DMS79 (cell line): ENCODE data around the gene CIAO2B.
"Not testable (repeated sequence)": the region's sequence is repeated elsewhere in the genome, so short reads cannot be mapped to it uniquely, and the experiment has no call there.

ENCODE experiments used
- DNase-seq: peaks from one replicate; lab custom pipeline; 2025; lab: John Stamatoyannopoulos, UW

Gene CIAO2B

GRCh38 chr16:66936889-66937554, 2.8 kb upstream of the CIAO2B start:
- no peak for DNase-seq

- DNase-seq: no peak
Measured at GRCh38 chr16:66936462-66936861, 2.3 kb upstream of the CIAO2B start.

GRCh38 chr16:66935314-66936011, 1.3 kb upstream of the CIAO2B start, which contains the start of gene CES2:
TSS of gene CES2 (plus strand) at chr16:66935516. CDS start at chr16:66935636, 120 bp downstream.
- no peak for DNase-seq

DNA sequence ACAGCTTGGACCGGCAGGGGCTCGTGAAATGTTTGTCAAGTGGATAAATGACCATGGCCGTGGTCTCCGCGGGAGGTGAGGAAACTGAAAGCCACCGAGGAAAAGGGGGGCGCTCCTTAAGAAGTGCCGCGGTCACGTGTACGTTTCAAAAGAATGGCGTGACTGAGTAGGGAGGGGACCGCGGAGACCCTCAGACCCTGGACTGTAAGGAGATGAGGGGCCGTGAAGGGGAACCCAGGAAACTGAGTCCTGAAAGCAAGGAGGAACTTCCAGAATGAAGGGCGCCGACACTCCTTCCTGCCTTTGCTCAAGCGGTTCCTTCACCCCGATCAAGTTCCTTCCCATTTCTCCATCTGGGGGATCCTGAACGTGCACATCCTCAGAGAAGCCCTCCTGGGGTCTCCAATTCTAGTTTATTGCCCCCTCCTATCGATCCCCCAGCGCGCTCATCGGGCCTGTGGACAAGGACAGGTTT, 674 bp upstream of the CIAO2B start:
- DNase-seq: not testable (repeated sequence)

DNA sequence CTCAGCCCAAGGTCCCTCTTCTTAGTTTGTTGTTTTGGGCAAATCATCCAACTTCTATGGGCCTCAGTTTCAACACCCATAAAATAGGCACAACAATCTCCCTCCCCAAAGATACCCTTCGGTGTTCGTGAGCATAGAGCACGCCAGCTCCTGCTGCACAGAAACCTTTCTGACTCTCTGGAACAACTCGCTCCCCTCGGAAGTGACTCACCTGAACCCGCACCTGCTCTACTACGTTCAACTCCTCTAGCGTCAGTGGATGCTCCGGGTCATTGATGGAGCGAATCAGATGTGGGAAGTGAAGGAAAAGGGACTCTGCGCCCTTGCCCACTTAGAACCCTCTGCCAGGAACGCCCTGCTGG, 445 bp downstream of the CIAO2B start:
- DNase-seq: no peak

GRCh38 chr16:66932076-66932475, 2.1 kb downstream of the CIAO2B start:
- no peak for DNase-seq

DNA sequence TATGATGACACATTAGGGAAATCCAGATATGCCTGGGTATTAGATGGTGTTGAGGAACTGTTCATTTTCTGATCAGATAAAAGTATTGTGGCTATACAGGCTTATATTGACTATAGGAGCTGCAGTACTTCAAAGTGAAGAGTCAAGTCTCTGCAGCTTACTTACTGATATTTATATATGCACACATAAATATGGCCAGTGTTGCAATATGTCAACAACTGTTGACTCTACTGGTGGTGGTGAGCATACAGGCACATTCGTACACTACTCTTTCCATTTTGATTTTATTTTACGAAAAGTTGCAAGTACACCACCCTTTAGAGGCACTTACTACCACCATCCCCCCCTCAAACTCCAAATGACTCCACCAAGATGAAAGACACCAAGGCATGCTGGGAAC, 2.5 kb downstream of the CIAO2B start:
- no peak for DNase-seq

GRCh38 chr16:66930189-66930588, 4.0 kb downstream of the CIAO2B start:
- DNase-seq: no peak

DNA sequence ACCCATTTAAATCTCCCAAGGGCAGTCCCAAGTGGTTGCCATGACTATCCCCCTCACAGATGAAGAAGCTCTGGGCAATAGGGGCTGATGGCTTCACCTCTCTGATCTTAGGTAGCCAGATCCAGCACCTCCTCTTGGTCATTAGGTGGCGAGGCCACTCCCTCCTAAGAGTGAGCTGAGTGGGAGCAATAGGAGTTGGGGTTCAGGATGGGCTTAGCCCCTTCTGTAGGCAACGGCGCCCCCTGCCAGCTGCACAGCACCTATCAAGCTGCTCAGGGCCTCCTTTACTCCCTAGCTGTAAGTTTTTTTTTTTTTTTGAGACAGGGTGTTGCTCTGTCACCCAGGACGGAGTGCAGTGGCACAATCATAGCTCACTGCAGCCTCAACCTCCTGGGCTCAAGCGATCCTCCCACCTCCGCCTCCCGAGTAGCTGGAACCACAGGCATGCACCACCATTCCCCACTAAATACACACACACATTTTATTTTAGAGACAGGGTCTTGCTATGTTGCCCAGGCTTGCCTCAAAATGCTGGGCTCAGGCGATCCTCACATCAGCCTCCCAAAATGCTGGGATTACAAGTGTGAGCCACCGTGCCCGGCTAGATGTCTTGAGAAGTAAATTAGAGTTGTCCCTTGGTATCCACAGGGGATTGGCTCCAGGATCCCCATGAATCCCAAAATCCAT, 5.4 kb downstream of the CIAO2B start:
- no peak for DNase-seq

- no peak for DNase-seq
Measured at GRCh38 chr16:66927918-66928649, 6.1 kb downstream of the CIAO2B start.

DNA sequence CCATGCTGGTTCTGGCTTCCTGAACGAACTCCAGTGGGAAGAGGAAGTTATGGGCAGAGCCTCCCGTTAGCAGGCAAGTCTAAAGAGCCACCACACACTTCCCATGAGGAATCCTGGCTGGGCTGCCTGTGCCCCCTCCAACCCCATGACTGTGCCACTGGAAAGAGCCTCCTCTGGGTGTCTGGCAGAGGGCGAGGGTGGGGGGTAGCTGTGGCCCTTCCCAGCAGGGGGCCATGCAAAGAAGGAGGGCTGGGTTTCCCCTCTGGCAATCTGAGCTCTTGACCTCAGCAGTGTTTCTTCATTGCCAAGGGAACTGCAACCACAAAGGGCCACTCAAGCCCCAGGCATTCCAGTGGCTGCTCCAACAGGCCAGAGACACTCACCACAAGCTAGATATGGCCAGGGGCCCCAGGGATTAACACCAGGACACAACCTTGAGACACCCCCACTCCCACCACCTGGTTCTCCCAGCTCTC, 7.2 kb downstream of the CIAO2B start:
- DNase-seq: peak; percentile 39

DNA sequence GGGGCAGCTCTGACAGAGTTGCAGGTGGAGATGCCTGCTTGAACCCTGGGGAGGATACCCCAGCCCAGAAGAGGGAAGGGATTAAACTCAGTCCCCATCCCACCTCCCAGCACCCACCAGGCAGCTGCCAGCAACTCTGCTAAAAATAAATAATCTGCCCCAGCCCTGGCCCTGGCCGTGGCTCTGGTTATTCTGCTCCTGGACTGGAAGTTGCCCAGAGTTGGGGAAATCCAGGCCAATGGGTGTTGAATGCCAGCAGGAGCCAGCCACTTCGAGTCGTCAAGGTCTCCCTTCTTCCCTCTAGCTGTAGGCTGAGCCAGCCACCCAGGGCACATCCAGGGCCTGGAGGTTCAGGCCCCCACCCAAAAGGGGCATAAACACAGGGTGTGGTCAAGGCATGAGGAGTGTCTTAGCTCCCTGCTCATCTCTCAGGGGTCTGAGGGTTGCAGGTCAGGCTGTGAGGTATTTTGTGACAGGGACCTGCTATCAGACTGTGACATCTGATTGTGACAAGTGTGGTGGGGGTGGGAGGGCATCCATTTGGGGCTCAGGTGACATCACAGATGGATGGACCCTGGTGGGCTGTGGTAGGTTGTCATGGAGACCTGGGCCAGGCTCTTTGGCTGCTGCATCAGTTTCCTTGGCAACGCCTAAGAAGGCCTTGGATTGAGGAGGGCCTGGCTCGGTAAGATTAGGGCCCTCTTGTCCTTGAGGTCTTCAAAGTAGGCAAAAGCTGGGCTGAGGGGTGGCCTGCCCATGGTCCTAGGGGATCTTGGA, 7.8 kb downstream of the CIAO2B start:
- DNase-seq: no peak

- DNase-seq: no peak
Measured at GRCh38 chr16:66925322-66925840, 8.8 kb downstream of the CIAO2B start, which contains the start of gene RRAD. TSS of gene RRAD (minus strand) at chr16:66925535. CDS start at chr16:66925179, 356 bp downstream.

DNA sequence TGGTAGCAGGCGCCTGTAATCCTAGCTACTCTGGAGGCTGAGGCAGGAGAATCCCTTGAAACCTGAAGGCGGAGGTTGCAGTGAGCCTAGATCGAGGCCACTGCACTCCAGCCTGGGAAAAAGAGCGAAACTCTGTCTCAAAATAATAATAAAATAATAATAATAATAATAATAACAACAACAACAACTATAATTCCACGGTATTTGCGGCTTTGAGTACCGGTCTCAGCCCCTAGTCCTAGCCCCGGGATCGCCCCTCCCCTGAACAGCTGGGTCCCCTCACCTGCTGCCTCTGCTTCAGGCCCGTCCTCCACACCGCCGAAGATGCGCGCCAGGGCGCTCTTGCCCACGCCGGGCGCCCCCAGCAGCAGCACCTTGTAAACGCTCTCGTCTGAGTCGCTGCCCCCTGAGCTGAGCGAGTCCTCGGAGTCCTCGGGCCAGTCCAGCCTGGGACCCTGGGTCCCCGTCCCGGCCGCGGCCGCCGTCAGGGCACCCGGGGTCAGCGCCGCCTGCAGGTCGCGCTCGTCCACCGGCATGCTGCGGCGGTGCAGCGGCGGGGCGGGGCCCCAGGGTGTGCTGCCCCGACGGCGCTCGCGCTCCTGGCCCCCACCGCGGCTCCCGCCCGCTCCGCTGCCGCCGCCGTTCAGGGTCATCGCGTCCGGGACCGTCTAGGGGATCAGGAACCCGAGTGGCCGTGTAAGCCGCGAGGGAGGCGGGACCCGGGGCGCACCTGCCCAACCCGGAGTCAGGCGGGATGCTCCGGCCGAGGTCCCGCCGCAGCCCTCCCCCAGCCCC, 9.5 kb downstream of the CIAO2B start:
- no peak for DNase-seq

- DNase-seq: no peak
Measured at GRCh38 chr16:66923866-66924265, 10.3 kb downstream of the CIAO2B start.

- peak; percentile 47 for DNase-seq
Measured at GRCh38 chr16:66923247-66923731, 10.9 kb downstream of the CIAO2B start.

DNA sequence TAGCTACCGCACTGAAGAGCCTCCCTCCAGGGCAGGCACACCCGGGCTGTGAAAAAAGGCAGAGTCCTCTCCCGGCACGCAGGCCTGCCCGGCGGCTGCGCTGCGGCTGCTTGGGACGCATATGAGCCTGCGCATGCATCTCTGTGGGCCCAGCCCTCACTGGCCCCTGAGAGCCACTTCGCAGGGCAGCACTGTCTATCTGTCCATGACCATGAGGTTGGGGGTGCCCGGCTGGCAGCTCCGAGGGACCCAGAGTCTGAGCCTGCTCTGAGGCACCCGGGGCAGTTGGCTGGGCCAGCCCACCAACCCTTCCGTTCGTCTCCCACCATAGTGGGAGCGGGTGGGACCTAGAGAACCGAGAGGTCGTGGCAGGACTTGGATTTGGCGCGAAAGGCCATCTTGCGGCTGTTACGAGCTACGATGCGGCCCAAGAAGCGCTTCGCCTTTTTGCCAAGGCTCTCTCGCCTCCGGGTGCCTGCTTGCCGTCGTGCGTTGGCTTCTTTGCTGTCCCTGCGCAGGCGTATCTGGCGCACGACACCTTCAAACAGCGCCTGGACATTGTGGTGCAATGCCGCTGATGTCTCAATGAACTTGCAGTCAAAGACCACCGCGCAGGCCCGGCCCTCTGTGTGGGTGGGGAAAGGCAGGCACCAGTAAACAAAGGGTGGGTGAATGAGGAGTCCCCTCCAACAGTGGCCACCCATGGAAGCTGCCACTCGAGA, 12.3 kb downstream of the CIAO2B start:
- DNase-seq: no peak

DNA sequence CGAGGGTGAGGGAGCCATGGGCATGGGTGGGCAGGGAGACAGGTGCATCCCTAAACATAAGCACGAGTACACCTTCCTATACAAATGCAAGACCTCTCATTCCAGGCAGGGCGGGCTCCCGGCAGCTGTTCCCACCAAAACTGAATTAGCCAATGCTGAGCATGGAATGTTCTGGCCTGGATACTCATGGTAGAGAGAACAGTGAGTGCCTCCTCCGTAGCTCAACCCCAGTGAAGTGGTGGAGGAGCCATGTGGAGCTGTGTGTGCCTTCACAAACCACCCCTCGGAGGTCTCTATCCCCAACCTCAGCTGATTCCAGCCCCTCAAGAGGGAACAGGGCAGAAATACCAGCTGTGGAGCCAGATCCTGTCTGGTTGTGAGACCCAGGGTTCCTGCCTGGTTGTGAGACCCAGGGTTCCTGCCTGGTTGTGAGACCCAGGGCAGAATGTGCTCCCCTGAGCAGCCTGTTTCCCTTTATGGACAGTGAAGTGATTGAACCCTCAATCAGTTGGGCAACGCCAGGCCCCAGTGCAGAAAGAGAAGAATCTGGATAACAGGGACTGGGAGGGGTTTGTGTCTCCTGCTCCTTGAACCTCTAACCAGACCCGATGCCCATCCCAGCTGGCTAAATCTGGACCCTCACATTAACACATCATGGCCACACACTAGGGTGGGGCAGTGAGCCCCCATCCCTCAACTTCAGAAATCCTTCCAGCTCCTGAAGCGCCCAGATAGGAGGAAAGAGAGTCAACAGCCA, 13.1 kb downstream of the CIAO2B start:
- DNase-seq: no peak

- no peak for DNase-seq
Measured at GRCh38 chr16:66920299-66920590, 14.0 kb downstream of the CIAO2B start.
